ENCODE measurements around the gene SCN1A.
"Not testable (repeated sequence)": the region's sequence is repeated elsewhere in the genome, so short reads cannot be mapped to it uniquely, and the experiment has no call there.

Gene SCN1A

DNA sequence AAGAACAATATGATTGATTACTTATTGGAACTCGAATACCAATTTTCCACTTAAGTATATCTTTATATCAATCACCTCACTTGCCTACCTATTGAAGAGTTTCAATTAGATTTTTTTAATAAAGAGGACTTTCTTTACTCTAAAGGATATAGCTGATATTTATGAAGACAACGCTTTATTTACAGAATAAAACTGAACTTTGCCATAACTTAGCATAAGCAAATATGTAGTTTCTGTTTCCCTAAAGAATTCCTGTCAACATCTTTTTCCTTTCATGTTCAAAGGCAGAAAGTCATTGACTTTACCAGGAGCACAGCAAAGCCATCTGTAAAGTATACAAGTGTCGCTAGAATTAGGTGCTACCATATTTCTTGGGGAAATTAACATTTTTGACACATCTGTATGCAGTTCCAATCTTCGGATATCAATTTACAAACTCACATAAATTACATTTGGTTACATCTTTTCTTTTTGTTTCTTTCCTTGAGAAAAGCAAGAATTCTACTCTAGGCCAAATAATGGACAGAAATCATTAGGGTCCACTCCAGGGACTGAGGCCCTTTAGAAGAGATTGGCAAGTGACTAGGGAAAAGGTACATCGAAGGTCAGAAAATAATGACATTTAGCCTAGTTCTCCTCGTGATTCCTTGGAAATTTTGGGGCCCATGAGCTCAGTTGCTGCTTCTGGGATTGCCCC lies 7.5 kb upstream of the SCN1A start:
- DNase-seq = no peak

DNA sequence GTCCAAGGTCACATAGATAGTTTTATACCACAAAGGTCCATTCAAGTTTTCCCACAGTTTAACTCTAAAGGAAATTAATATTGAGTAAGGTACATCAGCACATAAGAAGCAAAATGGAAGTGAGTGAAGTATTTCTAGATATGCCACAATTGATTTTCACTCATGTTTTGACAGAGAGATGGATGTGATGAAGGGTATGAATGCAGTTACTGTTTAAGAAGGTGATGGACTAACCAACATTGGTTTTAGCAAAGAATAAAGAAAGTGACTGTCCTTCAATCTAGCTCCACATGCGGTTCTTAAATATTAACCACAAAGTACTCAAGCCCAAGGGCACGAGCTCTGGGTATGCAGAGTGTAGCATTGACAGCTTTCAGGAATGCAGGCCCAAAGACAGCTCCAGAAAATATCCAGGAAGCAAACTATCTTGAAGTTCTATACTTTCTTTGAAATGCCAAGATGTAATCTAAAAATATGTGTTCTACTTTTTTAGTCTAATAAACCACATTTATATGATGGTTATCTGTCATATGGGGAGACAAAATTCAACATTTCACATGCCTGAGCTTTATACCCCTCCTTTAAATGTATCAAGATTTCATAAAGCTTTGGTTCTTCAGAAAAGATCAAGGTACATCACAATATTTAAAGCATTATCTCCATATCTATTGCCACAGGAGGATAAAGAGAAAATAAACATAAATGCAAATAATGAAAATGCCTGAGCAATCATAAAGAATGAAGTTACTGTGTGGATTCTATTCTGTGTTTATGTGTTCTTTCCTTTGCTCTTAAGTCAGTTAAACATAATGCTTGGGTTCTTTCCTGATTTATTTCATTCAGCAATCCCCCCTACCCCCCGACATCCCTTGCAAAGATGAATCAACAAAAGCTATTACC lies 6.7 kb upstream of the SCN1A start:
- DNase-seq = no peak

DNA sequence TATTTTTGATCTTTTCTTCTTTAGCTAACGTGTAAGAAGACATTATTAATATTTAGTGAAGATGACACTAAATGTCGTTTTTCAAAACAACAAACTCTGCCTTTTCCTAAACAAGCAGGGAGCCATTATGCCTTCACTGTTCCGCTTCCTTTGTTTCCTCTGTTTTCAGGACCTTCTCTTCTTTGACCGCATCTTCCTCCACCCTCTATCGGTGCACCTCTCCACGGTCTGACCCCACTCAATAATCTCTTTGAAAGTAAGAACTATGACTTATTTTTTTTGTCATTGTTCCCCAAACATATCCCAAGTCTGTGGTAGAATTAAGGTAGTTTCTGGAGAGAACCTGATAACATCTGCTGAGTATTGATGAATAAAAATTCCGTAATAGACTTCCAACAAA lies 5.8 kb upstream of the SCN1A start:
- no peak for DNase-seq

DNA sequence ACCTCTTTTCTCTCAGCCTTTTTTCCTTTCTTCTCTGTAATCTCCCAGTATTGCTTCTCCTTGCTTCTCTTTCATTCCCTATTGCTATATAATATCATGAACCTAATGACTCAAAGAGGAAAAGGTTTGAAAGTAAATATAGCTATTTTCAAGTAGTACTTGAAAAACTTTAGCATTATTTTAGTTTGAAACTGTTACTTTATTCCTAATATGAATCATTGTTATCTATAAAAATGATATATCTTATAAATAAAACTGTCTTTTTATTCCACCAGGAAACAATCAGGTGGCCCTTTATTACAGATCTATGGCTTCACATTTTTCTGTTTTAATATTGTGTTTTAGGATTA lies 311 bp upstream of the SCN1A start:
- no peak for DNase-seq

DNA sequence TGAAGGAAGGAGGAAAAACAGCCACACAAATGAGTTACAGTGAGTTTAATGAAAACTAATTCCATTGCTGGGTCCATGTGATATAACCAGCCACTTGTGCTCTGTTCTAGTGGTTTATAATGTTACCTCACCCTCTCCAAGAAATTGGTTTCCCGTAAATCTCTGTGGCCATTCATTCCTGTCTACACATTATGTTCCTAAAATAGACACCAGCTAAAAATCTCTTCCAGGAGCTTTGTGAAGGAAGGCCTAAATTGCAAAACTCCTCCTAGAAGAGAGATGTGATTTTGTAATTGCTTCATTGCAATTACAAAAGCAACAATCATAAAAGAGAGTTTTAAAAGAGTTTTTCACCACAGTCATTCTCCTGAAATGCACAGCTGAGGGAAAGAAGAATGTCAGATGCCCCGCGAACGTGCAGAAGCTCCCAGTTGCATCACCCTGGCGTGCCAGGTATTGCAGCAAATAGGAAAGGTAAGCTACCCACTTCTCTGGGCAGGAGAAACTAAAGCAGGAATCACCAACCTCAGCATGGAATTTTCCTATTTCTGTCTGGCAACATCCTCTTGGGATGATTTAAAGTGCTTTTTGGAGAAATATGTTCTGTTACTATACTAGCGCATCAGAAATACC lies 1.7 kb downstream of the SCN1A start:
- DNase-seq = no peak

DNA sequence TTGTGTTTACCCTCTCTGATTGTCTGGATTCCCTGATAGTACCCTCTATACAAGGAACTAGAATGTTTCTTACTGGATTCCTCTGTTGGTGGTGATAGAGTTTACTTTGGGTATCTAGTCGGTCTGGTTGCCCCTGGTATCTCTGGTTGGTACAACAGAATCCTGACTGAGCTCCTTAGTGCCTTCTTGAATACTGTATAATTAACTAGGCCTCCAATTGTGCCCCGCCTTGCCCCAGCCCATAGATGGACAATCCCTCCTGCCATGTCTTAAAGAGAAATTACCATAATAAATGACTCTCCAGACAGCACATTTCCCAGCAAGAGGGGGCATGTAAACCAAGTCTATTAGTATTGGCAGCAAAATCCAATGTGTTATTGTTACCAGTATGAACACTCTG lies 2.3 kb downstream of the SCN1A start:
- DNase-seq = no peak

DNA sequence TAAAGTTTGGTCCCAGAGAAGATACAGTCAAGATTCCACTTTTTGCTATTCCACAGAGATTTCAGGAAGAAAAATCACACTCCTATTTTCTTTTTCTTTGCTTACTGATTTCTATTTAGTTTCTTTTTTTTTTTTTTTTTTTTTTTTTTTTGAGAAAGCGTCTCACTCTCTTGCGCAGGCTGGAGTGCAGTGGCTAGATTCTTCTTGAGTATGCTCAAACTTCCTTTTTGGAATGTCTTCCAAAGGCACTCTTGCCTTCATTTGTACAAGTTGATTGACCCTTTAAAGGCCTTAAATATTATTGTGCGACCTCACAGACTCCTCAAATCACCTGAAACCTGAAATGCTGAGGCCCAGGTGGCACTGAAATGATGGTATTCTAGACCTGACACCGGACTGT lies 9.6 kb downstream of the SCN1A start:
- no peak for DNase-seq

DNA sequence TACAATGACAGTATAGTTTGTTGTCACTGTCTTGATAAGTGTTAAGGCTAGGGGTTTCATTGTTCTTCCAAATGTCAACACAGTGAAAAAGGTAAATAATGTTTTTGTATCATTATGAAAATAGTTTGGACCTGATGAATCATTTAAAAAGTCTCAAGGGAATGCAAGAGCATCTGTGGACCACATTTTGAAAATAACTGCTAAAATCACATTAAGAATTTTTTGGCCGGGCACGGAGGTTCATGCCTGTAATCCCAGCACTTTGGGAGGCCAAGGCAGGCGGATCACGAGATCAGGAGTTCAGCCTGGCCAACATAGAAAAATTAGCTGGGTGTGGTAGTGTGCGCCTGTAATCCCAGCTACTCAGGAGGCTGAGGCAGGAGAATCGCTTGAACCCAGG lies 10.3 kb downstream of the SCN1A start:
- no peak for DNase-seq

DNA sequence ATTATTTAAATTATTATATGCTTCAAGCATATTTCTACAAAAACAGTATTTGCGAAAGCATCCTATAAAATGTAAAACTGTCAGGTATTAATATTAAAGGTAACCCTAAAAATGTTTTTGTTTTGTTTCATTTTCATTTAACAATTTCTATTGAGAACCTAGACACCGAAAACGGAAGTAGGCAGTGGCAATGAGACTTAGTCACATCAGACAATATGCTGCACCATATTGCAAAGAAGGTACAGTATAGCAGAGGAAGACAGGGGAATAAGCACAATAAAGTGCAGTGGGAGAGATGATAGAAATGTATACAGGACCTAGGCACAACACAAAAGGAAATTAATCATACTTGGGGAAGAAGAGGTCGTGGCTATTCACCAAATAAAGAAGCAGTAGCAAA lies 12.2 kb downstream of the SCN1A start:
- no peak for DNase-seq

DNA sequence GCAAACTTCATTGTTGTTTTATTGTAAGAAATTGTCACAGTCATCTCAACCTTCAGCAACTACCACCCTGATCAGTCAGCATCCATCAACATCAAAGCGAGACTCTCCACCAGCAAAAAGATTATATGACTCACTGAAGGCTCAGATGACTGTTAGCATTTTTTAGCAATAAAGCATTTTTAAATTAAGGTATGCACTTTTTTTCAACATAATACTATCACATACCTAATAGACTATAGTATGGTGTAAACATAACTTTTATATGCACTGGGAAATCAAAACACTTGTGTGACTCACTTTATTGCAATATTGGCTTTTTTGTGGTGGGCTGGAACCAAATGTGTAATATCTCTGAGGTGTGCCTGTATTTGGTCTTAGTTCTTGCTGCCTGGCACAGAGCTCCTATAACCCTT lies 15.6 kb downstream of the SCN1A start:
- no peak for DNase-seq

DNA sequence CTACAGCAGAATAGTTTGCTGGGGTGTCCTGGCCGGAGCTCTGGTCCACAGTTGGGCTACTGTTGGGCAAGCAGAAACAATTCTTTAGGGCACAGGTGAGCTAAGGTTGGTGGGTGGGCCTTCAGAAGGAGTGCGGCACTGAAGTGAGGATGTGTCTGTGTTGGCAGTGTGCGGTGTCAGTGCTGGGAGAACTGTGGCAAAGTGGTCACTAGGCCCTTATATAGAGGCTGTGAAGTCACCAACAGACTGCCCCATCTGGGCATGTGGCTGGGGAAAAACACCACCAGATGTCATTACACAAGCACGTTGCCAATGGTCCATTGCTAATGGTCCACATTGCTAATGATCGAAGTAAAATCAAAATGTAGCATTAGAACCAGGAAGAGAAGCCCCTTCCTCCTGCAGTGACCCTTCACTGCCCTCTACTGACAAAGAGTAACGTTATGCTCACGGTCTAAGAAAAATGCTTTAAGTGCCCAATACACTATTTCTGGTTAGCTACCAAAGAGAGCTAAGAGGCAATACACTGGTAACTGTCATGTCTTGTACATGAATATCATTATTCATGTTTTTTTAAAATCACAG lies 21.3 kb downstream of the SCN1A start:
- no peak for DNase-seq

DNA sequence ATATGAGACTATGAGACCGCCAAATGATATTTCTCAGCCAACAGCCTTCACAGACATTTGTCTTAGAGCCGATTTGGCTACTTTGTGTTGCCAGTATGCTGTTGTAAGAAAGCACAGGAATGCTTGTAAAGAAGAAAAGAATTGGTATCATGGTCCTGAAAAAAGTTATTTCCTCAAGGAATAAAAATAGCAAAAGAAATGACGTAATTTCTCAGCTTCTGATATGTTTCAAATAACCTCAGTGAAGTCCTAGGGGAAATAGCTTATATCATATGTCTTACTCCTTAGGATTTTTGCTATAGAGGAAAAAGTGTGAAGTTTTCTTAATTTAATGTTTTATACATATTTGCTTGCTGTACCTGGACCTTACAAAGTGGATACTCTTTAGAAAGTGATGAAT lies 23.0 kb downstream of the SCN1A start:
- no peak for DNase-seq

DNA sequence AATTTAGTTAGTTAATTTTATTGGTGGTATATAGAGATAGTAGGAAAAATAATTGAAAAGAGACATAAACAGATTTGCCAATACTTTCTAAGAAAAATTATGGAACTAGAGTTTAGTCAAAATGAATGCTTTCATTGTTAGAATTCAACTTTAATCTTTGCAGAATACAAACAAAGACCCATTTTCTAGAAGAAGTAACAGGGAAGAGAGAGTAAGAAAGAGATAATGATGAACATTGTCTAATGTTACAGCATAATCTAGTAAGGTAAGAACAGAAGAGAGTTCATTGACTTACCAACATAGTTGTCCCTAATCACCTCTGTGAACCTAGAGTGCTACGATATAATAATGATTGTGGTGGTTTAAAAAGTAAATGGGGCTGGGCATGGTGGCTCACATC lies 23.7 kb downstream of the SCN1A start:
- DNase-seq = no peak

DNA sequence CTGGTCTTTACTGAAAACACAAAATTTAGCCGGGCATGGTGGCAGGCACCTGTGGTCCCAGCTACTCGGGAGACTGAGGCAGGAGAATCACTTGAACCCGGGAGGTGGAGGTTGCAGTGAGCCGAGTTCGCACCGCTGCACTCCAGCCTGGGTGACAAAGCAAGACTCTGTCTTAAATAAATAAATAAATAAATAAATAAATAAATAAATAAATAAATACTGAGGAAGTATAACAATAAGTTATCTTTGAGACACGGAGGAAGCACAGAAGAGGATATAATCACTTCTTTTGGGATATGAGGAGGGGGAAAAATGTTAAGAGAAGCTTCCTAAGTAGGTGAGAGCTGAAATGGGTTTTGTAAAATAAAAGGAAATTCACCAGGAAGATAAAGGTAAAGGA lies 24.5 kb downstream of the SCN1A start:
- not testable (repeated sequence) for DNase-seq

DNA sequence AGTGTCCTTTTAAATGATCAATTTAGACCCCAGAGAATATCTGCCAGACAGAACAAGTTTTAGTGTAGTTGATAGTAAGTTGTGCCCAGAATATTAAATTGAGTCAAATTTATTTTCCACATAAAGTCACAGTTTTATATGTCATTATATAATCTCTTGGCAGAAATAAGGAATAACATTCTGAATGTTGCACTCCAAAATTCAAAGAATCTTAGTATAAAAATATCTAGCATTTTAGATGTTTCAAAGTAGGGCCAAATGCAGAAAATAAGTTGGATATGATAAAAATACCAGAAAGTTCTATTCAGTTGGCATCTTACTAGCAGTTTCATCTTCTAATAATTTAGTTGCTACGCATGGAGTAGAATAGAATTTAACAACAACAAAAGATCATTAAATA lies 33.5 kb downstream of the SCN1A start:
- DNase-seq = no peak

DNA sequence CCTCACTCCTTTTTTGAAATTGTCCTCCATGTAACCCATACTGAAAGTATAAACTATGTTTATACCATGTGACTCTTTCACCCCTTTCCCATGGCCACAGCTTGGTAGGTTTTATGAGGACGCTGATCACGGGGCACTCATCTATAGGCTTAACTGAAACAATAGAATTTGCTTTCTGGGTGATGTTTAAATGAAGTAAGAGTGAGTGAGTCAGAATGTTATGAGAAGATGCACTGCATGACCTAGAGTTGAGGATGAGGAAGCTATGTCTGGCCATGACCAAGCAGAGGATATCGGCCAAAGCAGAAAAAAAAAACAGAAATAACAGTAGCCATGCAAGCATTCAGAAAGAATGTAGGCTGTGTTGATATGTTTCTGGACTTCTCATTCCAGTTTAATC lies 34.9 kb downstream of the SCN1A start:
- no peak for DNase-seq

DNA sequence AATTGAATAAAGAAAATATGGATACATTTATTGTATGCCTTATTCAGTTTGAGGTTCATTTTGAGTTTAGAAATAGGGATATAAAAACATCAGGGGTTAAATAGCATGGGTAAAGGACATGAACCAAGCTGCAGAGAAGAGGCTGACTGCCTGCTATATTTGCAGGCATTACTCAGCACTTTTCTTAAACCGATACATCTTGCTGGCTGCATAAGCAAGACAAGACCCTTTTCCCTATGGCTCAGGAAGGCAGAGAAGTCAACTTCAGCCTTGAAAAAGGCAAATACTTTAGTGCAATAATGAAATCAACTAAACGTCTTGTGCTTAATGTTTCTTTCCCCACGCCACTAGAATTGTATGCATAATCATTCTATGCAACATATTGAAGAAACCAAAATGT lies 36.4 kb downstream of the SCN1A start:
- DNase-seq = no peak

DNA sequence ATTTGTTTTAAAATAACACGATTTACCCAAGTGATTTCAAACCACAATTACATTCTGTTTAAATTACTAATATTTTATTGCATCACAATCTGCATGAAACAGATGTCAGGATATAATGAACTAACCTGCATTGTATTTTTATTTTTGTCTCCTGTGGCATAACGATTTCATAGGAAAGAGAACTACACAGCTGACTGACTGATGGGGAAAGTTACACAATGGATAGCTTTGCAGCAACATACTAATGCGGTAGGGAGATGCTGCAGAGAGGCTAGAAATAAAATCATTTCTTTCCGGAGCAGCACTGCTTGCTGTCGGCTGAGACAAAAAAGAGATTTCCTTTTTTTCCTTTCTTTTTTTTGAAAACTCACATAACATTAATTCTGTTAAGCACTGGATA lies 36.9 kb downstream of the SCN1A start:
- DNase-seq = no peak

DNA sequence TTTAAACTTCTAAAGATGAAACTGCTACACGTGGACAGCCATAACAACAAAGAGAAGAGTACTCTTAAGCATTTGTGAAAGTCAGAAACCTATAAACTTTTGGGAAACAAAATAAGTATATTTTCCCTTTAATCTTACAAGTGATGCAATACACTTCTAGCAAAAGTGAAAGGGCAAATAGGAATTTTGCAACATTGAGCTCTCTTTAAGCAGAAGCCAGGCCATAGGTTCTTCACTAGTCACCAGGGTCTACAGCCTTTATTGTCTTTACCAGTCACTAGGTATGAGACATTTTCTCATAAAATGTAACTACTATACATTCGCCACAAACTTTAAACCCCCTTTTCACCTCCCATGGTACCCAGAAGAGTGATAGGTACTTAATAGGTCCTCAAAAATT lies 37.5 kb downstream of the SCN1A start:
- no peak for DNase-seq

DNA sequence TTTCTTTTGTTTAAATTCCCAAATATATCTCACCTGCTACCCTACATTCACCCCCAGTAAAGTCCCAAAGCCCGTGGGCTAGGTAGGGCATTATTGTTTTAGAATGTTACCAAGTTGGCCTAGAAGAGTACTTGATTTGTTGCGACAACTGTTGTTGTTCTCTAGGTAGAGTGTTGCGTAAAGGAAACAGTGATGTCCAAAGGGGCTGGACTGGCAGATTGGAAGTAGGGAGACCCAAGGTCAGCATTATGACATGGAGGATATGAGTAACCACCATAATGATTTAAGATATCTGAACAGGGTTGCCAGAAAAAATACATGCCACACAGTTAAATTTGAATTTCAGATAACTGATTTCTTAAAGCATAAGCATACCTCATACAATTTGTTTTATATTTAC lies 39.2 kb downstream of the SCN1A start:
- DNase-seq = no peak

DNA sequence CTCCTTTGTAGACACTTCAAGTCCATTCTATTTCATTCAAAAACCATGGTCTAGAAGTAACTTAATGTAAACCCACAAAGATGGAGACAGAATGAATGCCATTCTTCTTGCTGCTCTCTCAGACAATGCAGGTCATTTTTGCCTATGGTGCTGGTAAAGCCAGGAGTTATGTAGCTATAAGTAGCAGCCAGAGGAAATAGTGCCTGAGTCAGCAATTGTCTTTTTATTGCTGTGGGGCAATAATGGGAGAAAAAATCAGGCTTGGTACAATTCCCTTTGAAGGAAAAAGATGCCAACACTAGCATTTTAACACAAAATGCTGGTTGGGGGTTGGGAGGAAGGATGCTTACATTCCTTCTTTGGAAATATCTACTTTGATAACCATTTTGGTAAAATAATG lies 43.5 kb downstream of the SCN1A start:
- DNase-seq = no peak

DNA sequence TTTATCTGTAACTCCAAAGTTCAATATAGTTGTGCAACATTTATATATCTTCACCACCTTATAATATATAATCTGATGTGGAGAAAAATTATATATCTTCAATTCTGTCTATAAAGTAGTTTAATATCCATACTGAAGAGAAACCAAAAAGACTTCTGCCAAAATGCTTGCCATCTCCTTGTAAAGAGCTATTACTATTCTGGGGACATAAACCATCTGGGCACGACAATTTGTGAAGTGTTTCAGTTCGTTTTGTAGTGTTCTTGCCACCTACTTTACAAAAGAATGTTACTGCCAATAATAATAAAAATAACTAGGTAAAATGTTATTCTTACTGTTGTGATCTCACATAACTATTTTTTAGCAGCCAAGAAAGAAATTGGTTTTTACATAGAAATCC lies 45.1 kb downstream of the SCN1A start:
- no peak for DNase-seq

DNA sequence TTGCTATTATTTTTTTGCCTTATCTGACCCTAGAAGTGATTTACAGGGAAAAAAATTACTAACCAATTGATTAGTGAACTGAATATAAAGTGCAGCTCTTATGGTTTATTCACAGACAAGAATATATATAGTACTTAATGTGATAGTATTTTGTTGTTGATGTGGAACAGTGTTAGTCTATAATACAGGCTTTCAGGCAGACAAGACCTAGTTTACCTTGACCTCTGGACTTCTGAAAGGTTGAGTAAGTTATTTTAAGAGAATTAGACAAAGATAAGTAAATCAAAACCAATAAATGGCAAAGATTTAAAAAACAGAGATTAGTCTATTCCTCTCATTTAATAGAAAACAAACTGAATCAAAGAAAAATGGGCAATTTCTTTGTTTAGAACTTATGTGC lies 46.0 kb downstream of the SCN1A start:
- no peak for DNase-seq

DNA sequence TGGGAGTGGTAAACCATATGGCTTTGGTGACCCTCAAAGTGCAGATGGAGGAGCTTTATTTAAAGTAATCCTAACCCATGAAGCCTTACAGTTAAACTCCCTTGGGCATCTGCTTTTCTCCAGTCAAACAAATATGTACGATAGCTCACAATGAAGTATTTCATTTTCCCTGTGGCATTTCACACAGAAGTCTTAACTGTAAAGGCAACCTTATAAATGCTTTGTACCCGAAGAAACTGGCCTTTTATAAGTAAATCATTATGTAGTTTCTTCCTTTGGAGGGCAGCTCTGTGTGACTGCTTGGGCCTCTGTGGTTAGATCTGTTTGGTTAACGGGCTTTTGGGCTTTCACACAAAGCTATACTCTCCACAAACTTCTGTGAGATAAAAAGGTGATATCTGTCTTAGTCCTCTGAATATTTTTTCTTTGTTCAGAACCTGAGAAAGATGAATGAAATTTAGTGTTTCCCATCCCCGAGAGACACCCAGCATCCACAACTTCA lies 46.6 kb downstream of the SCN1A start:
- no peak for DNase-seq
